Measurements from ENCODE around the gene UTP18. TPM values are rescaled to one million over a fixed set of nuclear protein-coding genes. Genes with fewer than 3 reads are reported as not detected.

UTP18 gene
- total and polyA plus RNA-seq, 2 of the 8 experiments (the other 6 are each of a cell fraction or from before 2014, with no cell fraction given) = 17.9 to 85.7 TPM

- Histone ChIP-seq H2BK120ac (replicated peaks; ENCODE audit: low read depth, low read length) (no peak overlapping the region), H4K91ac (replicated peaks; ENCODE audit: insufficient read length, low read length) (no peak overlapping the region), H3K56ac (replicated peaks; ENCODE audit: insufficient read length, low read depth, low read length) (no peak overlapping the region), H3K23me2 (ENCODE audit: low read depth, low read length) (no peaks in the 10 kb centered on the region; the same call in 1 of the 2 replicates), H3K23ac (ENCODE audit: insufficient read length) (no peak overlapping the region), H3K36me3 (ENCODE audit: control insufficient read depth in 2 of 4, insufficient read depth in 4 of 4, low read length in 3 of 4) (peaks cover 0 to 14% (median 6%) of the 10 kb centered on the region in 4 experiments; a peak in 4 of 8 replicates), H3K9ac (replicated peaks in 1 of 4; ENCODE audit: extremely low read depth in 1 of 4, low read depth in 3 of 4, low read length in 3 of 4) (no peak overlapping the region), H2AK5ac (ENCODE audit: low read depth, low read length) (no peak overlapping the region), H3K79me1 (ENCODE audit: low read depth, low read length) (no peaks in the 10 kb centered on the region), H2BK12ac (ENCODE audit: low read depth, low read length) (no peak overlapping the region), H3K27me3 (replicated peaks in 1 of 4; ENCODE audit: control insufficient read depth in 3 of 4, extremely low read depth in 1 of 4, insufficient read depth in 3 of 4, low read length in 3 of 4) (no peaks in the 10 kb centered on the region), H3K9me3 (ENCODE audit: insufficient read depth in 2 of 2, low read depth in 1 of 2, low read length in 1 of 2) (no peaks in the 10 kb centered on the region), H3K79me2 (ENCODE audit: control insufficient read depth in 1 of 2, insufficient read depth in 2 of 2, low read length in 2 of 2) (peaks cover 0 to 2% of the 10 kb centered on the region in 2 experiments; a peak in 1 of 4 replicates), H3K14ac (ENCODE audit: insufficient read length) (no peak overlapping the region), H2BK5ac (ENCODE audit: low read depth, low read length) (no peak overlapping the region), H2BK15ac (ENCODE audit: low read length) (no peak overlapping the region), H3K27ac (ENCODE audit: low read depth, low read length) (no peak overlapping the region), H3K4ac (replicated peaks; ENCODE audit: insufficient read length, low read depth, low read length) (no peak overlapping the region), H2BK20ac (ENCODE audit: low read length) (no peak overlapping the region), H4K20me1 (replicated peaks in 1 of 2; ENCODE audit: control insufficient read depth in 1 of 2, insufficient read depth in 2 of 2, low read length in 2 of 2) (no peaks in the 10 kb centered on the region), H3K4me1 (replicated peaks in 1 of 4; ENCODE audit: control insufficient read depth in 3 of 4, insufficient read depth in 4 of 4, low read length in 3 of 4) (peaks cover 0 to 11% (median 3%) of the 10 kb centered on the region in 4 experiments; a peak in 2 of 7 replicates), H3K4me2 (ENCODE audit: insufficient read depth in 1 of 2, low read depth in 2 of 2, low read length in 2 of 2) (no peak overlapping the region), H3K18ac (ENCODE audit: extremely low read depth, low read length) (no peak overlapping the region), H2AFZ (ENCODE audit: low read length) (no peak overlapping the region), H4K5ac (ENCODE audit: insufficient read length, low read depth, low read length) (no peak overlapping the region), H4K8ac (ENCODE audit: extremely low read depth, insufficient read depth, low read length) (no peak overlapping the region), H3K4me3 (ENCODE audit: extremely low read depth in 1 of 4, insufficient read depth in 2 of 4, low read depth in 3 of 4, low read length in 4 of 4) (no peak overlapping the region)
- DNase-seq (ENCODE audit: low read depth in 1 of 2, low spot score in 2 of 2) = no peak
- 86% methylated on average over 10 of the region's 10 CpGs; no CpG with 5 or more reads in 1 of the 2 experiments for WGBS, 2 experiments (ENCODE audit: extremely low coverage in 1 of 2, insufficient coverage in 1 of 2, insufficient read length in 1 of 2, insufficient replicate concordance in 2 of 2, low coverage in 1 of 2, low lambda C conversion rate in 2 of 2, missing lambda C conversion rate in 1 of 2)
- ChIA-PET CTCF (ENCODE audit: partially characterized antibody) (interaction anchor here (0.6 to 3.8 kb wide), 33 partner anchors 9 to 458 kb away, joined by 3 to 42 read pairs (median 4); no protein-coding TSS in a partner anchor), POLR2A (ENCODE audit: partially characterized antibody) (interaction anchor here (0.5 to 2.2 kb wide), 4 partner anchors 10 to 341 kb away, joined by 3 to 8 read pairs (median 3); partner anchors contain the start of gene UTP18)
- peak; percentile 93 for FAIRE-seq
- TF ChIP-seq KDM4A (IDR thresholded peaks at IDR 0.05; ENCODE audit: low read depth, low read length, severe bottlenecking) = no peak
- 0 out of 3 replicates have a peak, but pooled peaks of 1 of the 2 experiments have one; percentile 8 for TF ChIP-seq POLR2A (IDR thresholded peaks at IDR 0.05; ENCODE audit: control extremely low read depth in 1 of 2, low read depth in 2 of 2, low read length in 2 of 2)
- peak; percentile 62 for TF ChIP-seq TEAD4 (IDR thresholded peaks at IDR 0.05; ENCODE audit: low read depth, low read length)
- no peak for TF ChIP-seq EZH2 (IDR thresholded peaks at IDR 0.05; ENCODE audit: low read depth, low read length, severe bottlenecking)
- TF ChIP-seq CTCF (IDR thresholded peaks at IDR 0.05; ENCODE audit: control extremely low read depth in 1 of 3, insufficient read depth in 1 of 3, low read depth in 1 of 3, low read length in 3 of 3) = peak in 2 of 3 experiments; percentile 68 to 83; a peak in 3 of 4 replicates
- no peak for TF ChIP-seq CBX5 (IDR thresholded peaks at IDR 0.05; ENCODE audit: low read depth, low read length)
- TF ChIP-seq RFX5 (IDR thresholded peaks at IDR 0.05; ENCODE audit: borderline replicate concordance, low read depth, low read length) = no peak
- TF ChIP-seq EGR1 (IDR thresholded peaks at IDR 0.05; ENCODE audit: borderline replicate concordance, low read depth, low read length) = no peak
- TF ChIP-seq SP4 (IDR thresholded peaks at IDR 0.05; ENCODE audit: low read length) = no peak
Observed at GRCh38 chr17:51298508-51299371, 38.4 kb downstream of the UTP18 start.
